Stimulated activated CD8-positive, alpha-beta memory T cell treated with anti-CD3 and anti-CD28 coated beads, Interleukin-4, amount 100 ng/mL, for 24 hours (primary cell): ENCODE measurements around the gene PTPRN.
"Not testable (repeated sequence)": the region's sequence is repeated elsewhere in the genome, so short reads cannot be mapped to it uniquely, and the experiment has no call there.

ENCODE experiments used
- DNase-seq: peaks from one replicate; pipeline ENCODE4 v3.0.0-alpha.2; 2020; ENCODE audit warnings: low read depth

The PTPRN gene

GRCh38 chr2:219309278-219309677, at the start of gene PTPRN:
TSS of gene PTPRN (minus strand) at chr2:219309401. CDS start at chr2:219309332, 69 bp downstream.
- DNase-seq: no peak

- peak; percentile 11 for DNase-seq
Measured at GRCh38 chr2:219358170-219359075, 49.2 kb upstream of the PTPRN start.

- no peak for DNase-seq
Measured at GRCh38 chr2:219356834-219357233, 47.6 kb upstream of the PTPRN start.

- no peak for DNase-seq
Measured at GRCh38 chr2:219354582-219354981, 45.4 kb upstream of the PTPRN start.

GRCh38 chr2:219353129-219353528, 43.9 kb upstream of the PTPRN start:
- no peak for DNase-seq

- peak; percentile 42 for DNase-seq
Measured at GRCh38 chr2:219352448-219353023, 43.3 kb upstream of the PTPRN start.

GRCh38 chr2:219350710-219351221, 41.6 kb upstream of the PTPRN start:
- no peak for DNase-seq

- no peak for DNase-seq
Measured at GRCh38 chr2:219350215-219350614, 41.0 kb upstream of the PTPRN start.

- no peak for DNase-seq
Measured at GRCh38 chr2:219344751-219345430, 35.7 kb upstream of the PTPRN start.

GRCh38 chr2:219335373-219335786, 26.2 kb upstream of the PTPRN start:
- DNase-seq: no peak

- DNase-seq: no peak
Measured at GRCh38 chr2:219334076-219334475, 24.9 kb upstream of the PTPRN start.

- DNase-seq: no peak
Measured at GRCh38 chr2:219332542-219332941, 23.3 kb upstream of the PTPRN start, which contains the start of gene RESP18. TSS of gene RESP18 (minus strand) at chr2:219332744.

GRCh38 chr2:219331560-219332213, 22.5 kb upstream of the PTPRN start:
- no peak for DNase-seq

GRCh38 chr2:219327719-219328118, 18.5 kb upstream of the PTPRN start:
- no peak for DNase-seq

GRCh38 chr2:219325657-219326315, 16.6 kb upstream of the PTPRN start:
- no peak for DNase-seq

GRCh38 chr2:219325136-219325535, 15.9 kb upstream of the PTPRN start:
- no peak for DNase-seq

GRCh38 chr2:219323434-219323833, 14.2 kb upstream of the PTPRN start:
- DNase-seq: no peak

GRCh38 chr2:219314804-219315468, 5.7 kb upstream of the PTPRN start:
- DNase-seq: no peak

GRCh38 chr2:219312683-219313263, 3.6 kb upstream of the PTPRN start:
- DNase-seq: not testable (repeated sequence)
